GM19351 (cell line): ENCODE results near the gene VAV3.
A peak's percentile ranks its signal among the peaks of the same experiment; 100 is the strongest.
"Not testable (repeated sequence)": the region's sequence is repeated elsewhere in the genome, so short reads cannot be mapped to it uniquely, and the experiment has no call there.

Experiments
- ATAC-seq: cut with Tn5 transposase; IDR thresholded peaks from one replicate; pipeline ENCODE4 v1.9.1; 2021; ENCODE audit warnings: mild to moderate bottlenecking, moderate library complexity; ENCODE audit not compliant: unreplicated experiment

VAV3 gene

GRCh38 chr1:107965110-107965991 lies at the start of gene VAV3:
VAV3 (minus strand) TSS chr1:107965180; CDS start chr1:107964869, 311 bp downstream.
- peak; percentile 24 for ATAC-seq

- no peak for ATAC-seq
Observed at GRCh38 chr1:108012553-108012952, 47.6 kb upstream of the VAV3 start.

GRCh38 chr1:108011295-108011694 lies 46.3 kb upstream of the VAV3 start:
- ATAC-seq: peak; percentile 82

GRCh38 chr1:108010581-108010980 lies 45.6 kb upstream of the VAV3 start:
- no peak for ATAC-seq

- ATAC-seq: no peak
Observed at GRCh38 chr1:108009603-108010195, 44.7 kb upstream of the VAV3 start.

- no peak for ATAC-seq
Observed at GRCh38 chr1:108007531-108007930, 42.6 kb upstream of the VAV3 start.

GRCh38 chr1:108007070-108007469 lies 42.1 kb upstream of the VAV3 start:
- ATAC-seq: no peak

- not testable (repeated sequence) for ATAC-seq
Observed at GRCh38 chr1:108004919-108005318, 39.9 kb upstream of the VAV3 start.

GRCh38 chr1:108000620-108001111 lies 35.7 kb upstream of the VAV3 start:
- no peak for ATAC-seq

GRCh38 chr1:108000184-108000583 lies 35.2 kb upstream of the VAV3 start:
- no peak for ATAC-seq

- ATAC-seq: no peak
Observed at GRCh38 chr1:107997866-107998265, 32.9 kb upstream of the VAV3 start.

GRCh38 chr1:107993920-107994319 lies 28.9 kb upstream of the VAV3 start:
- no peak for ATAC-seq

GRCh38 chr1:107992347-107992746 lies 27.4 kb upstream of the VAV3 start:
- no peak for ATAC-seq

- no peak for ATAC-seq
Observed at GRCh38 chr1:107991371-107992066, 26.5 kb upstream of the VAV3 start.

GRCh38 chr1:107990606-107991005 lies 25.6 kb upstream of the VAV3 start:
- ATAC-seq: no peak

GRCh38 chr1:107981277-107981676 lies 16.3 kb upstream of the VAV3 start:
- ATAC-seq: no peak

GRCh38 chr1:107979926-107980325 lies 14.9 kb upstream of the VAV3 start:
- no peak for ATAC-seq

GRCh38 chr1:107979088-107979487 lies 14.1 kb upstream of the VAV3 start:
- ATAC-seq: no peak

GRCh38 chr1:107976836-107977235 lies 11.9 kb upstream of the VAV3 start:
- no peak for ATAC-seq

- no peak for ATAC-seq
Observed at GRCh38 chr1:107976431-107976830, 11.5 kb upstream of the VAV3 start.

- no peak for ATAC-seq
Observed at GRCh38 chr1:107975851-107976250, 10.9 kb upstream of the VAV3 start.

GRCh38 chr1:107974090-107974489 lies 9.1 kb upstream of the VAV3 start:
- ATAC-seq: no peak
